GM18511 (cell line): Measurements from ENCODE around the gene NCKAP5.
A peak's percentile ranks its signal among the peaks of the same experiment; 100 is the strongest.

Source experiments
- ATAC-seq: cut with Tn5 transposase; IDR thresholded peaks from one replicate; pipeline ENCODE4 v1.9.1; 2021; ENCODE audit warnings: mild to moderate bottlenecking, moderate library complexity; ENCODE audit not compliant: unreplicated experiment

The NCKAP5 gene

GRCh38 chr2:132664096-132664495 is 904.2 kb downstream of the NCKAP5 start:
- no peak for ATAC-seq

- ATAC-seq, result no peak
Observed at GRCh38 chr2:132662732-132663131, 905.5 kb downstream of the NCKAP5 start.

DNA sequence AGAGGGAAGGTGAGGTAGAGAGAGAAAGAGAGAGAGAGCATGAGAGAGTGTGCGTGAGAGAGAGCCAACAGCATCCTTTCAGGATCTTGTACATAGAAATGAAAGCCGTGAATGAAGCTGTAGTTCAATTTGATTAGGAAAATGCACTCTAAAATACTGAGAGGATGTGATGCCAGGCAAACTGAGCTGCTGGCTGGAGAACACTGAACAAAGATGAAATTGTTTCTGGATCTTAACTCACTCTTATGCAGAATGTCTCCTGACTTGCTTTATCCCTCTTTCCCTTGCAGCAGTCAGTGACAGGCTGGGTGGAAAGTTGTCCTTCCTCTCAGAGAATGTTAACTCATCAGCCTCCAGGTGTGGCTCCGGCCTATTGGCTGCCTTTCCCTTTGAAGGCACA is 908.9 kb downstream of the NCKAP5 start:
- no peak for ATAC-seq

- no peak for ATAC-seq
Observed at GRCh38 chr2:132656266-132656975, 911.8 kb downstream of the NCKAP5 start.

- no peak for ATAC-seq
Observed at GRCh38 chr2:132654968-132655367, 913.3 kb downstream of the NCKAP5 start.

DNA sequence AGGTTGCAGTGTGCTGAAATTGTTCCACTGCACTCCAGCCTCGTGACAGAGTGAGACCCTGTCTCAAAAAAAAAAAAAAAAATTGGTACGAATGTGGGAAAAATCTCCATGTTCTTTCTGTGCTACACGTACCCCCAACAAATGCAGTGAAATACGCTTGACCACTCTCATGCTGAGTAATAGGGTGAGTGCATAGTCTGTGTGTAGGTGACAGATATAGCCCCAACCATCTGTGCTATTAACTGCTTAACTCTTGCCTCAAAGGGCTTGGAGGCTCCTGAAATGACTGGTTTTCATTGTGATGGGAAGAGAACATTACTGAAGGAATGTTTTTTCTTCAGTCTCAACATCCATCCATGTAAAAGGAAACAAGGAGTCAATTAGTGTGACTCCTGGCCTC is 913.9 kb downstream of the NCKAP5 start:
- ATAC-seq, result no peak

- ATAC-seq, result no peak
Observed at GRCh38 chr2:132652474-132652873, 915.8 kb downstream of the NCKAP5 start.

DNA sequence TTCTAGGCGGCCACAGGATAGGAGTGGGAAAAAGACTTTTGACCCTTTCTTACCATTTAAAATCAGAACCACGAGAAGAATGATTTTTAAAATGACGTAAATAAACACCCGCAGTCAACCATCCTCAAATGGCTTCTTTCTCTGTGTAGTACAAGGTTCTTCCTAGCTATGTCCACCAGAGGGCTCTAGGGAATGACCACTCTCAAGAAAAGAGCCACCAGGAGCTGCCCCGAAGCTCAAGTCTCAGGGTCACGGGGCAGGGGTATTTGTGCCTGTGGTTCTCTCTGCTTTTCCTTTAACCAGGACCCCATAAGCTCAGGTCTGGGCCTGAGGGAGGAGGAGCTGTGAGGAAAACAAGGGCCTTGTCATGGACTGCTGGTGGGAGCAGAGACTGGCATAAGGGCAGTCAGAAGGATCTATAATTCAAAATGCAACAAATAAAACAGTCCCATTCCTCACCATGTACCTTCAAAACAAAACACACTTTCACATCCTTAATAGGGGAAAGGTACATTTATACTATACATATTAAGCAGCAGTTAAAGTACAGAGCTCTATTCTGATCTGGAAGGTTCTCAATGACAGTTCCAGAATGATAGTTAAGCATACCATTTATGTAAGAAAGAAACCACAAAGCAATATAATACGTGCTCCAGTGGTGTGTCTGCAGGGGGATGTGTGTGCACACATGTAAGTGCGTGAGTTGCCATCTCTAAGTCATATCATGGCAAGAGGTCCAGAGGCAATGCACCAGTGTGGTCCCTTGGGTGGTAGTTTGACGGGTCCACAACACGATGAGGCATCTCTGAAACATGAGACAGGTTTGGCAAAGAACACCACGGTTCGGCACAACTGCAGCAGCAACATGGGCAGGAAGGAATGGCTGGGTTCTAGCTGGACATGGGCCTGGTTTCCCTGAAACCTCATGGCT is 916.9 kb downstream of the NCKAP5 start:
- ATAC-seq, result no peak

DNA sequence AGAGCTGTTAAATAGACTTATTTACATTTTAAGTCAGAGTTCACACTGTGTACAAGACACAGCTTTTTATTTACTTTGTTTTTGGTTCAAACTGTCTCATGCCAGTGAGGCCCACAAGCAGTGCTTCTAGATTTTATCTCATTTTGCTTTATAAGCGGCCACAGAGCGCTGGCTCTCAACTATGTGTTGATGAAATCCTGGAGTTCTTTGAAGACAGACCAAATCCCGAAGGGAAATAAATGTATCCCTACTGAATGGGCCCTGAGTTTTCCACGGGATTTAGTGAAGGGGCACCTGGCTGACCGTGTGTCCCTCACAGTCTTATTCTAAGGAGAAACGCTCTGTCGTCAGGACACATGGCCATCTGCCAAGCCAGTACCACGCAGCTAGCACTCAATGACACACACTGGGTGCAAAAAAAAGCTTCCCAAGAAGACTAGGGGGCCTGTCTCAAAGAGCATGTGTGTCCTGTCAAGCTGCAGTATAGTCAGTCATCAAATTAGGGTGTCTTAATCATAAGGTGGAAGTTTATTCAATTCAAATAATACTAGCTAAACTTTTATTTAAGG is 921.6 kb downstream of the NCKAP5 start:
- ATAC-seq, result no peak

DNA sequence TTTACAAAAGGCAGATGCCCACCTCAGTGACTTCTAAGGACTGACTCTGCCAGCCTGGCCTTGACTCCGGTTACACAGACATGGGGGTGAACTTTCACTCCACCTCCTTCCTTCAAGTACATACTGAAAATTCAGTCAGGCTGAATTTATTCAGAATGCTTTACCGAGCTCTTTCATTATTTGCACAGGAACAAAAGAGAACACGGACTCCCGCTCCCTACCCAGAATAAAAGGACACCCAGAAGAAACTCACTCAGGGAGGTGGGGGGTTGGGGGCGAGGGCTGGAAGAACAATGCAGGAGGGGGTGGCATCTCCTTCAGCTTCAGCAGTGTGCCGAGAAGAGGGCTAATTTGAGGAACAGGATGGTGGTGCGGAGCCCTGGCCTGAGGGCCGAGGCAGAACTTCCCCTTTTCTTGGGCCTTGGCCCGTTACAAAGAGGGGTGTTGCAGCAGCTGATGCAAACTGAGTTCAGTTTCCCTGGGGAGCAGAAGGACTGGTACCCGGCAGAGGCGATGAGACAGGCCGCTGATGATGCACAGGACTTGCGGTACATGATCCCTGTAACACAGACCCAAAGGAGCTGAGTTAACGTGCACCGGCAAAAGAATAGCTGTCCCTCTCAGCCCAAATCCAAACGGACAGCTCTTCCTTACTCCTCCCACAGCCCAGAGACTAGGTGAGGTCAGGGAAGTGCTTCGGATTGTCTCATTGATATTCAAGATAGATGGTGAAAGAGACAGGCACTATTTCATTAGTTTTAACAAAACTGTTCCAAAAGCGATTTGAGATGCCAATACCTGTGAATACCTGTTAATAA is 922.3 kb downstream of the NCKAP5 start:
- peak; percentile 77 for ATAC-seq

DNA sequence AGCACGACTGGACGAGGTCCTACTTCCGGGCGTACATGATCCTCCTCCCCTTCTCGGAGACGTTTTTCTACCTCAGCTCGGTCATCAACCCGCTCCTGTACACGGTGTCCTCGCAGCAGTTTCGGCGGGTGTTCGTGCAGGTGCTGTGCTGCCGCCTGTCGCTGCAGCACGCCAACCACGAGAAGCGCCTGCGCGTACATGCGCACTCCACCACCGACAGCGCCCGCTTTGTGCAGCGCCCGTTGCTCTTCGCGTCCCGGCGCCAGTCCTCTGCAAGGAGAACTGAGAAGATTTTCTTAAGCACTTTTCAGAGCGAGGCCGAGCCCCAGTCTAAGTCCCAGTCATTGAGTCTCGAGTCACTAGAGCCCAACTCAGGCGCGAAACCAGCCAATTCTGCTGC is 923.1 kb downstream of the NCKAP5 start:
- no peak for ATAC-seq

GRCh38 chr2:132642415-132642814 is 925.8 kb downstream of the NCKAP5 start:
- ATAC-seq, result no peak

GRCh38 chr2:132641819-132642218 is 926.4 kb downstream of the NCKAP5 start:
- ATAC-seq, result no peak

DNA sequence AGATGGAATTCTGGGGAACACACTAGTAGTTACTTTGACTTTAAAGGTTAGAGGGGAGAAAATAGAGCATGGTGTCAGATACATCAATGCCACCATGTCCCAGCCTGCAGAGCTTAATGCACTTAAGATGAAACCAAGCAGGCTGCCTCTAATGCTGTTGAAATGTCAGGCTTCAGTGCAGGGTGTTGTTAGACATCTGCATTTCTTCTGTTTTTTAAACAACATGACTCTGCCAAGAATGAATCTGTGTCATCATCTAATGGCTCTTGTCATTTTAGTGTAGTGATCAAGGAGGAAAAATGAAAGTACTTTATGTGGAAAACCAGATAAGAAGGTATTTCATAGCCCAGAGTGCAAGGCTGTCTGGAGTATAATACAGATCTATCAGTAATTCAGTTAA is 928.1 kb downstream of the NCKAP5 start:
- ATAC-seq, result no peak

DNA sequence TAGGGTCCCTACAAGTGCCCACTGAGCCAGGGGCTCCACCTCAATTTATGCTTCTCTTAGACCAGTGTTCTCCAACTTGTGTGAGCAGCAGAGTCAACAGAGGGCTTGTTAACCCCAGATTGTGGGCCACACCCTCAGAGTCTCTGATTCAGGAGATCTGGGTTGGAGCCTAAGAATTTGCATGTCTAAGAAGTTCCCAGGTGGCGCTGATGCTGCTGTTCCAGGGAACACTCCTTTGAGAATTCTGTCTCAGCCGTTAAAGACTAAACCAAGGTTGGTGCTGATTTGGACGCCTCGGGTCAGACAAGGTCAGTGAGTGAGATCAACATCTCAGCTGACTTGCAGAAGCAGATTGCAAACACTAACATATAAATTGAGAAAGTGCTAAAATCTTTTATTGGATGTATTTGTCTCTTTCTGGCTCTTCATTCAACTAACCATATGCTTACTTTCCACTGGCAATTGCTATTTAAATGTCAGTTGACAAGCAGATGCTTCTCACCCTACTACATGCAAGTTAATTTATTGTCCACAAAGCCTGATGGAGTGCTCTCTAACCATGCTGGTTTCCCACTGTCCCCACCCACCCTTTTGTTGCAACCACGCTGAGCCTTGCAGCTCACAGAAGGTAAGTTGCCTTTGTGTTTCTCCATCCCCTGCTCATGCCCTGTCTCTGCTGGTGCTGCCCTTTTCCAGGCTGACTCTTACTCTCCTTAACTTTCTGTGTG is 929.8 kb downstream of the NCKAP5 start:
- ATAC-seq, result no peak

DNA sequence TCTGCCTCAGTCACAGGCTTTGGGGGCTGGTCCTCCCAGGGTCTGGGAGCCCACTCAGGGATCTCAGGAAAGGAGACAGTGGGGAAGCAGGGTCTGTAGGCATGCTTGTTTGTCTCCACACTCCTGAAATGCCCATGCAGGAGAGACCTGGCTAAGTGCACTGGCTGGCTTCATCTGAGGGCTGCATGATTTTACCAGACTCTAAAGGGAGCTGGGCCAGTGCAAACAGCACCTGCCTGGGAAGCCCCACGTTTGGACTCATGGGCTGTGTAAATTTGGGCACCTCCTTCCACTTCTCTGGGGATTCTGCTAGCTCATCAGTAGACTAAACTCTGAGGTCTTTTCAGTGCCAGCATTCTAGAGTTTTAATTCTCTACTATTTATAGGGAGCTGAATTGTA is 931.9 kb downstream of the NCKAP5 start:
- ATAC-seq, result no peak

DNA sequence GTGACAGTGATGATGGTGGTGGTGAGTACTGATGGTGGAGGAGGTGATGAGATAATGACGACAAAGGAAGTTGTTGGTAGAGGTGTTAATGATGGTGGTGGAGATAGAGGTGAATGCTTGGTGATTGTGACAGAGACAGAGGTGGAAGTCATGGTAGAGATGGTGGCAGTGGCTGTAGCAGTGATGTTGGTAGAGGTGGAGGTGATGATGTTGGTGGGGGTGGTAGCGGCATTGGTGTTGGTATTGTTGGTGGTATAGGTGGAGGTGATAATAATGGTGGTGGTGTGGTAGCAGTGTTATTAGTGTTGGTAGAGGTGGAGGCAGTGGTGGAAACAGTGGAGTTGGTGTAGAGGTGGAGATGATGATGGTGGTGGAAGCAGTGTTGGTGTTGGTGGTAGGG is 934.6 kb downstream of the NCKAP5 start:
- no peak for ATAC-seq

DNA sequence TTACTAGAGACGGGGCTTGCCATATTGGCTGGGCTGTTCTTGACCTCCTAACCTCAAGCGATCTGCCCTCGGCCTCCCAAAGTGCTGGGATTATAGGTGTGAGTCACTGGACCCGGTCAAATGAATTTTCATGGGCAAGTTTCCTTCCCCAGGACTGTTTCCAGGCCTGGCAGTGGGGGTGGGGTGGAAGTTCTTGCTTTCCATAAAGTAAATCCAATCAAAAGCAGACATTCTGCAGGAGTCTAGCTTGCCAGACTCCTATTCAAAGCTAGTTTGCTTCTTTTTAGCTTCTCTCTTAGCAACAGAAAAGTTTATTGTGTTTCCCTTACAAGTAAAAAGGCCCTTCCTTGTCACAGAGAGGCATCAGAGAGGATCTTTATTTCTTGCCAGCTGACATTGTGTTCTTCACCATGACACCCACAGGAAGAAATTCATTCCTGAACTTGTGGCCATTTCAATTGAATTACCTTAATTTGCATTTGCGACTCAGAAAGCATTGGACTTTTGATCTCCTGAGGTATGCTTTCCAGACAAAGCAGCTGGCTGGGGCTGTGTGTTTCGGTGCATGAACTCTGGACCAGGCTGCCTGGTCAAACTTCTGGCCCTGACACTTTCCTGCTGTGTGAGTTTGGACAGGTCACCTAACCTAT is 936.1 kb downstream of the NCKAP5 start:
- no peak for ATAC-seq

DNA sequence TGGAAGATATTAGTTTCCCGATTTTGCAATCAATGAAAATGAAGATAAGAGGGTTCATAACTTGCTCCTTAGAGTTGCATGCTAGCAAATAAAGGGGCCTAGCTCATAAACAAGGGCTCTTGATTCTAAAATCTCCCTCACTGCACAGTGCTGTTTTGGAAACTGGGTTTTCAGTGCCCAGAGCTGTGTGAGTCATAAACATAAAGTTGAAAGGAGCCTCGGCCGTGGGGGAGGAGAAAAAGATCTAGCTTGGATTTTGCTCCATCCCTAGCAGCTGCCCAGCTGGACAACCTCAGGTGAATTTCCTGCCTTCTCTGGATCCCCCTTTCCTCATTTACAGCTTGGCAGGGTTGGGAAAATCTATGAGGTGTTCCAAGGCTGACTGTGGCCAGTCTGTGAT is 940.7 kb downstream of the NCKAP5 start:
- ATAC-seq, result no peak
